Measurements from ENCODE around the gene KIF1C.

GRCh38 chr17:5068236-5068635, 70.5 kb downstream of the KIF1C start:
- no peak for TF ChIP-seq CTCF (IDR thresholded peaks at IDR 0.05)
- TF ChIP-seq POLR2A (IDR thresholded peaks at IDR 0.05; ENCODE audit: low read depth), result no peak
- no peak for TF ChIP-seq POLR2AphosphoS5 (IDR thresholded peaks at IDR 0.05)
- no peak for TF ChIP-seq EP300 (IDR thresholded peaks at IDR 0.05)
